PFSK-1 (cell line): ENCODE results near the gene SPOCD1.

Source experiments
- POLR2AphosphoS5 ChIP-seq: IDR thresholded peaks from 2 replicates; pipeline ENCODE4 v1.6.1; 2012; ENCODE audit warnings: low read depth, mild to moderate bottlenecking, control low read depth, low read length, moderate library complexity
- REST ChIP-seq, 2 experiments: IDR thresholded peaks; 2 replicates each; pipeline versions ENCODE4 v1.6.1 to v1.8.0; 2011 to 2012; ENCODE audit warnings: low read depth in 2 of 2, low read length in 2 of 2, control low read depth in 1 of 2, inconsistent platforms in 1 of 2, mild to moderate bottlenecking in 1 of 2, moderate library complexity in 1 of 2; ENCODE audit not compliant: insufficient read depth in 1 of 2
- TAF1 ChIP-seq: IDR thresholded peaks from 2 replicates; pipeline ENCODE4 v1.6.1; 2012; ENCODE audit warnings: low read length, control low read depth, borderline replicate concordance; ENCODE audit not compliant: insufficient read depth

- TF ChIP-seq TAF1, result no peak
- TF ChIP-seq POLR2AphosphoS5, result no peak
- TF ChIP-seq REST (IDR thresholded peaks at IDR 0.05; ENCODE audit: insufficient read depth in 1 of 2, low read depth in 2 of 2, low read length in 2 of 2), result no peak
Observed at GRCh38 chr1:31762726-31763670, 52.8 kb downstream of the SPOCD1 start.
